Mucosa of rectum (tissue), 2 donors: ENCODE results near the gene RXRB.
A peak's percentile ranks its signal among the peaks of the same experiment; 100 is the strongest.
"Not testable (repeated sequence)": the region's sequence is repeated elsewhere in the genome, so short reads cannot be mapped to it uniquely, and the experiment has no call there.

ENCODE experiments used
- H3K27ac ChIP-seq, 2 donors: one replicate each; pipeline ENCODE4 v1.7.0; 2013; ENCODE audit warnings: inconsistent platforms in 2 of 2, low read depth in 2 of 2, low read length in 2 of 2
- H3K27me3 ChIP-seq, 2 donors: one replicate each; pipeline ENCODE4 v1.7.0; 2013; ENCODE audit warnings: low read length in 2 of 2; ENCODE audit not compliant: control insufficient read depth in 2 of 2, insufficient read depth in 2 of 2
- H3K36me3 ChIP-seq, 2 donors: one replicate each; pipeline ENCODE4 v1.7.0; 2013; ENCODE audit warnings: low read length in 2 of 2; ENCODE audit not compliant: control insufficient read depth in 2 of 2, insufficient read depth in 2 of 2
- H3K4me1 ChIP-seq, 2 donors: one replicate each; pipeline ENCODE4 v1.7.0; 2013; ENCODE audit warnings: low read length in 2 of 2, mild to moderate bottlenecking in 1 of 2; ENCODE audit not compliant: control insufficient read depth in 2 of 2, insufficient read depth in 2 of 2
- H3K4me3 ChIP-seq, 2 donors: one replicate each; pipeline ENCODE4 v1.7.0; 2013; ENCODE audit warnings: low read length in 2 of 2
- H3K9ac ChIP-seq, 2 donors: one replicate each; pipeline ENCODE4 v1.7.0; 2013; ENCODE audit warnings: low read length in 2 of 2, low read depth in 1 of 2, mild to moderate bottlenecking in 1 of 2
- H3K9me3 ChIP-seq, 2 donors: one replicate each; pipeline ENCODE4 v1.7.0; 2013; ENCODE audit warnings: low read length in 2 of 2; ENCODE audit not compliant: control insufficient read depth in 2 of 2
- donor health status: healthy.
- donor health status: Normal muscosa, but diverticular disease.

Gene RXRB

DNA sequence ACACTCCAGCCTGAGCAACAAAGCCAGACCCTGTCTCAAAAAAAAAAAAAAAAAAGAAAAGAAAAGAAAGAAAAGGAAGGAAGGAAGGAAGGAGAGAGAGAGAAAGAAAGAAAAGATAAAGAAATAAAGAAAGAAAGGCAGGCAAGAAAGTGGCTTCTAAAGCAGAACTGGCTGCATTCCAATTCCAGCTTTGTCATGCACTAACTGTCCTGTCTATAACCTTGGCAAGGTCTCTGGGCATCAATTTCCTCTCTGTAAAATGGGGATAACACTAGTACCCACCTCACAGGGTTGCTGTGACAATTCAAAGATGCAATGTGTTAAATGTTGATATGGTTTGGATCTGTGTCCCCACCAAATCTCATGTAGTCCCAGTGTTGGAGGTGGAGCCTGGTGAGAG lies 35.9 kb upstream of the RXRB start:
- Histone ChIP-seq H3K27me3 (peaks cover 5 to 9% of the 10 kb centered on the region in 2 donors), H3K27ac (no peak overlapping the region)

DNA sequence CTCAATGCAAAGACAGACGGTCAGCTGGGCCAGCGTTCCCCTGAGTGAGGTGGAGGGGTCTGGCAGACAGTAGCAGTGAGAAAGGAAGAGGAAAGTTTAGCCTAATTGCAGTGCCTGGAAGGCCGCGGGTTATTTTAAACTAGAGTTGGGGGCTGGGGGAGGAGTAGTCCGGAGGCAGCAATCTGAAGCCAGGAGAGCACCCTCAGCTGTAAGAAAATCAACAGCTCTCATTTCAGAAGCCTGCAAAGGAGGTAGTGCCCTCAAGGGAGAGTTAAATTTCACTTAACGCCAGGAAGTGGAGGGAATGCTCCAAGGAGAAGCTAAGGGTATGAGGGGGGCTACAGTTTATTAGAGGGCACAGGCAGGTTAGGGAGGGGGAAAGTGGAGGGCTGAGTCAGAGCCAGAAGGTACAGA lies 34.8 kb upstream of the RXRB start:
- no peaks in the 10 kb centered on the region for H3K4me1 ChIP-seq
- H3K27ac ChIP-seq = no peak overlapping the region
- no peaks in the 10 kb centered on the region for H3K36me3 ChIP-seq
- H3K4me3 ChIP-seq = no peak overlapping the region
- peaks cover 3 to 9% of the 10 kb centered on the region in 2 donors for H3K27me3 ChIP-seq
- H3K9ac ChIP-seq = no peak overlapping the region
- no peaks in the 10 kb centered on the region for H3K9me3 ChIP-seq

More for the DNA sequence above, 35.9 kb upstream of the RXRB start:
- H3K36me3 ChIP-seq = no peaks in the 10 kb centered on the region
- H3K4me1 ChIP-seq = no peaks in the 10 kb centered on the region
- no peak overlapping the region for H3K9ac ChIP-seq
- no peaks in the 10 kb centered on the region for H3K9me3 ChIP-seq
- no peak overlapping the region for H3K4me3 ChIP-seq

- H3K4me3 ChIP-seq, H3K27me3 ChIP-seq, H3K4me1 ChIP-seq, H3K27ac ChIP-seq, H3K9me3 ChIP-seq, H3K36me3 ChIP-seq, H3K9ac ChIP-seq: not testable (repeated sequence)
Measured at GRCh38 chr6:33226503-33227120, 26.1 kb upstream of the RXRB start.

GRCh38 chr6:33217681-33218080 lies 17.2 kb upstream of the RXRB start:
- Histone ChIP-seq H3K9ac (no peak overlapping the region), H3K27ac (no peak overlapping the region), H3K4me3 (no peak overlapping the region), H3K36me3 (no peaks in the 10 kb centered on the region), H3K4me1 (peaks cover 5 to 11% of the 10 kb centered on the region in 2 donors), H3K27me3 (peaks cover 10 to 22% of the 10 kb centered on the region in 2 donors), H3K9me3 (no peaks in the 10 kb centered on the region)

GRCh38 chr6:33217246-33217645 lies 16.8 kb upstream of the RXRB start:
- Histone ChIP-seq H3K27me3 (peaks cover 10 to 25% of the 10 kb centered on the region in 2 donors), H3K36me3 (no peaks in the 10 kb centered on the region), H3K27ac (no peak overlapping the region), H3K9ac (no peak overlapping the region), H3K4me1 (peaks cover 5 to 12% of the 10 kb centered on the region in 2 donors), H3K9me3 (no peaks in the 10 kb centered on the region), H3K4me3 (no peak overlapping the region)

GRCh38 chr6:33216117-33216649 lies 15.7 kb upstream of the RXRB start:
- Histone ChIP-seq H3K9me3 (no peaks in the 10 kb centered on the region), H3K36me3 (no peaks in the 10 kb centered on the region), H3K4me1 (peaks cover 5 to 12% of the 10 kb centered on the region in 2 donors), H3K27ac (no peak overlapping the region), H3K9ac (no peak overlapping the region), H3K4me3 (no peak overlapping the region), H3K27me3 (peaks cover 9 to 28% of the 10 kb centered on the region in 2 donors)

DNA sequence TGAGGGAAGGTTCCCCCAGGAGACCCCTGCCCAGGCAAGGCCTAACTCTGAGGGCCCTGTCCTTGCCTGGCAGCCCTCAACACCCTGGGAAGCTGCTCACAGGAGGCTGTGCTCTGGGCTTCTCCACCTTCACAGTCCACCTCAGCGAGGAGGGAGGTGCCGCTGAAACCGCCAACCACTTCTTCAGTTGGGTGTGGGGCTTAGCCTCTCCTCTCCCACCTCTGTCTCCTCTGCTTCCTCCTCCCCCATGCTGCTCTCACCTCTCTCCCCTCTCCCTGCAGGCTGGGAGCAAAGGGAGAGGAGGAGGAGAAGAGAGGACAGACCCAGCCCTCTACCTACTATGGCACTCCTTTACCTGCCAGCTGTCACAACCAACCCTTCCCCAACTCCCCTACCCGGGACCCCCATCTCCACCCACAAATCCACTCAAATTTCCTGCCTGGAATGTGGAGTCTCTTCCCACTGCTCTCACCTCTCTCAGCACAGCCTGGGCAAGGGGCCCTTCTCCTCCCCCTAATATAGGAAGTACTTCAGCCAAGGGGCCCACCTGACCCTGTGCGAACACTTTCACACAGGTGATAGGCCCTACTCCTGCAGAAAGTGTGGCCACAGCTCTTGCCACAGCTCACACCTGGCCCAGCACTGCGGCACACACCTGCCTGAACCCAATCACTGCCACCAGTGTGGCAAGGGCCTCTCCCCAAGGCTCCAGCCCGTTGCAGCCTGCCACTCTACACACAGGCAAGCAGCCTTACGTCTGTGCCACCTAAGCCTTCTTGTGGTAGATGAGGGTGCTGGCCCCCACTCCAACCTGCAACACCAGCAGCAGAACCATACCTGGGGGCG lies 15.0 kb upstream of the RXRB start:
- H3K36me3 ChIP-seq = peaks cover 0 to 3% of the 10 kb centered on the region in 2 donors
- H3K4me1 ChIP-seq = peaks cover 5 to 12% of the 10 kb centered on the region in 2 donors
- H3K27ac ChIP-seq = no peak overlapping the region
- no peaks in the 10 kb centered on the region for H3K9me3 ChIP-seq
- H3K4me3 ChIP-seq = no peak overlapping the region
- no peak overlapping the region for H3K9ac ChIP-seq
- H3K27me3 ChIP-seq = peaks cover 9 to 28% of the 10 kb centered on the region in 2 donors

- H3K4me1 ChIP-seq = peaks cover 5 to 12% of the 10 kb centered on the region in 2 donors
- H3K36me3 ChIP-seq = peaks cover 6 to 10% of the 10 kb centered on the region in 2 donors
- peak overlapping the region in 1 of 2 donors; percentile 47 for H3K9ac ChIP-seq
- peak overlapping the region; percentile 55 to 63 for H3K4me3 ChIP-seq
- H3K9me3 ChIP-seq = no peaks in the 10 kb centered on the region
- peaks cover 9 to 28% of the 10 kb centered on the region in 2 donors for H3K27me3 ChIP-seq
- H3K27ac ChIP-seq = no peak overlapping the region
Measured at GRCh38 chr6:33213989-33214335, 13.5 kb upstream of the RXRB start.

DNA sequence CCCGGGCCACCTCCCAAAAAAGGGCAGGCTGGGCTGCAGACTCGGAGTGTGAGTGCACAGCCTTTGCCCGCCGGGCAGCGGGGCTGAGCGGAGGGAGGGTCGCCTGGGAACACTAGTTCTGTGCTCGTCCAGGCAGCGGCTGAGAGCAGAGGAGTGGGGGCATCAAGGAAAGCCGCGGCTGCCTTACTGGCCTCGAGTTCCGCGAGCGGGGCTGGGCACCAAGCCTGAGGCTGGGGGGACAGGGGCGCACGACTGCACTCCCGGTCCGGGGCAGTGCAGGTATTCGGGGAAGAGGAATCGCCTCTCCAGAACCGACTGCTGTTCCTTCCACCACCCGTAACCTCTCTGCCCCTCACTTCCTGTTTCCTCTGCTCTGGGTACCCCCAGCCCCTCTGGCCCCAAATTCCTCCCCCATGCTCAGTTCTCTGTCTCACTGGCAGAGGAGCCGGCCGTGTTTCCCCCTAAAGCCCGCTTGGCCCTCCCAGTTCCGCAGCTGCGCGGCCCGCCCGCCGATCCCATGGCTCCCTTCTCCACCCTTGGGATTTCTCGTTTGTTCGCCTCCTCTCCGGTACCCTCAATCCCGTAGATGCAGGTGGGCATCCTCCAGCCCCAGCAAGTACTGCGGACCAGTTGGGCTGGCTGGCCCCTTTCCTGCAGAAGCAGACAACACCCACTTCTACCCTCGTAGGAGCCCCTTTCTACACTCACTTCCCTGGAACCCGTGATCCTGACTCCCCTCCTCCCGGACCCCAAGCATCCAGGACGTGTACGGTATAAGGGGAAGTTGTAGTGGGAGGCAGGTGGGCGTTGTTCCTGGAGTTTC lies 12.9 kb upstream of the RXRB start:
- H3K4me3 ChIP-seq = peak overlapping the region; percentile 55 to 63
- peaks cover 9 to 16% of the 10 kb centered on the region in 2 donors for H3K4me1 ChIP-seq
- H3K36me3 ChIP-seq = peaks cover 6 to 10% of the 10 kb centered on the region in 2 donors
- H3K9me3 ChIP-seq = no peaks in the 10 kb centered on the region
- peak overlapping the region in 1 of 2 donors; percentile 47 for H3K9ac ChIP-seq
- peak overlapping the region in 1 of 2 donors; percentile 18 for H3K27ac ChIP-seq
- peaks cover 9 to 28% of the 10 kb centered on the region in 2 donors for H3K27me3 ChIP-seq
